Astrocyte (in vitro differentiated cells and primary cell): Measurements from ENCODE around the gene TRIO. TPM values are rescaled to one million over a fixed set of nuclear protein-coding genes. Genes with fewer than 3 reads are reported as not detected.
A peak's percentile ranks its signal among the peaks of the same experiment; 100 is the strongest.

Experiments used
- DNase-seq: peaks from one replicate; pipeline ENCODE4 v3.0.0-alpha.2; 2010; ENCODE audit warnings: low read depth
- FAIRE-seq: peaks from 2 replicates; lab custom pipeline; 2011; peaks lifted over from hg19 to GRCh38; lab: Jason Lieb, UNC
- H2AFZ ChIP-seq: 2 replicates; pipeline ENCODE4 v1.6.0; 2012; ENCODE audit warnings: low read depth, low read length, inconsistent platforms
- H3K27ac ChIP-seq: 2 replicates; pipeline ENCODE4 v1.5.1; 2011; ENCODE audit warnings: low read depth, low read length, inconsistent platforms
- H3K27me3 ChIP-seq: 2 replicates; pipeline ENCODE4 v1.6.0; 2011; ENCODE audit warnings: low read length, inconsistent platforms; ENCODE audit not compliant: insufficient read depth
- H3K36me3 ChIP-seq: 2 replicates; pipeline ENCODE4 v1.5.1; 2011; ENCODE audit warnings: low read length, inconsistent platforms; ENCODE audit not compliant: insufficient read depth
- H3K4me1 ChIP-seq: 2 replicates; pipeline ENCODE4 v1.5.1; 2011; ENCODE audit warnings: low read length, inconsistent platforms; ENCODE audit not compliant: insufficient read depth
- H3K4me2 ChIP-seq: 2 replicates; pipeline ENCODE4 v1.6.0; 2012; ENCODE audit warnings: low read length, inconsistent platforms
- H3K4me3 ChIP-seq: 2 replicates; pipeline ENCODE4 v1.5.1; 2011; ENCODE audit warnings: low read depth, mild to moderate bottlenecking, low read length, inconsistent platforms; ENCODE audit not compliant: insufficient read depth
- H3K79me2 ChIP-seq: 2 replicates; pipeline ENCODE4 v1.6.0; 2012; ENCODE audit warnings: mild to moderate bottlenecking, low read length, inconsistent platforms; ENCODE audit not compliant: insufficient read depth
- H3K9ac ChIP-seq: 2 replicates; pipeline ENCODE4 v1.6.0; 2012; ENCODE audit warnings: mild to moderate bottlenecking, low read length, inconsistent platforms
- H3K9me3 ChIP-seq: 2 replicates; pipeline ENCODE4 v1.5.1; 2012; ENCODE audit warnings: low read depth, mild to moderate bottlenecking, low read length, inconsistent platforms; ENCODE audit not compliant: insufficient read depth
- H4K20me1 ChIP-seq: 2 replicates; pipeline ENCODE4 v1.6.0; 2012; ENCODE audit warnings: low read length, inconsistent platforms; ENCODE audit not compliant: insufficient read depth
- H3K27ac Mint-ChIP-seq: one replicate; pipeline ENCODE4 v1.8.0; 2021; ENCODE audit warnings: mild to moderate bottlenecking, mixed read lengths; ENCODE audit not compliant: unreplicated experiment
- H3K27me3 Mint-ChIP-seq: one replicate; pipeline ENCODE4 v1.8.0; 2021; ENCODE audit warnings: low read depth, mixed read lengths; ENCODE audit not compliant: unreplicated experiment
- H3K36me3 Mint-ChIP-seq: one replicate; pipeline ENCODE4 v1.8.0; 2021; ENCODE audit warnings: low read depth, mixed read lengths; ENCODE audit not compliant: unreplicated experiment
- H3K4me1 Mint-ChIP-seq: one replicate; pipeline ENCODE4 v1.8.0; 2021; ENCODE audit warnings: low read depth, mixed read lengths; ENCODE audit not compliant: unreplicated experiment
- H3K4me3 Mint-ChIP-seq: one replicate; pipeline ENCODE4 v1.8.0; 2021; ENCODE audit warnings: mild to moderate bottlenecking, moderate library complexity, mixed read lengths; ENCODE audit not compliant: unreplicated experiment
- H3K9me3 Mint-ChIP-seq: one replicate; pipeline ENCODE4 v1.8.0; 2021; ENCODE audit warnings: mild to moderate bottlenecking, mixed read lengths; ENCODE audit not compliant: unreplicated experiment
- EZH2 ChIP-seq: IDR thresholded peaks from 2 replicates; pipeline ENCODE4 v1.6.1; 2012; ENCODE audit warnings: mild to moderate bottlenecking, low read length, inconsistent platforms; ENCODE audit not compliant: insufficient read depth
- total RNA-seq: library from RNA; stranded (reverse); gene quantifications from 2 replicates; pipeline ENCODE4 v1.2.1, GENCODE V29; 2021
- TF ChIP-seq, protein P1 (sequence below): IDR thresholded peaks from 2 replicates; pipeline ENCODE4 v1.5.1; 2011; ENCODE audit warnings: low read depth, mild to moderate bottlenecking, inconsistent platforms, low read length, moderate library complexity; ENCODE audit not compliant: insufficient read depth

TRIO gene
- total RNA-seq, 1 donor from 2014 or later: 347 TPM

DNA sequence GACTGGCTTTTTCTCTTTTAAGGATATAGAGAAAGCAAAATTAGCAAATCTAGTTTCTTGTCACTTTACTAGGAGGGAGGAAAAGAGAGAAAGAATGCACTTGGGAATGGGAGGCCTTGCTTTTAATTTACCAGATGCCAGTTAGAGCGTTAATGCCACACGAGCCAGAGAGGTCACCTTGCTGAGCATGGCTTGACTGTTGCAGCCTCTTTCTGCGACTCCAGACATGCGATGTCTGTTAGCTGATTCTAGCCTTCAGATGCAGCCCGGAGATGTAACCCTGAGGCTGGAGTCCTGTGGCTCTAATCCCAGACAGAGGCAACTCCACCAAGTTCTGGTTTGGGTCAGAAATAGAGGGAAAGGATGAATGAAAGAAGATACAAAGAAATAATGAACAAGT lies 152.5 kb downstream of the TRIO start:
- TF ChIP-seq, protein P1, sequence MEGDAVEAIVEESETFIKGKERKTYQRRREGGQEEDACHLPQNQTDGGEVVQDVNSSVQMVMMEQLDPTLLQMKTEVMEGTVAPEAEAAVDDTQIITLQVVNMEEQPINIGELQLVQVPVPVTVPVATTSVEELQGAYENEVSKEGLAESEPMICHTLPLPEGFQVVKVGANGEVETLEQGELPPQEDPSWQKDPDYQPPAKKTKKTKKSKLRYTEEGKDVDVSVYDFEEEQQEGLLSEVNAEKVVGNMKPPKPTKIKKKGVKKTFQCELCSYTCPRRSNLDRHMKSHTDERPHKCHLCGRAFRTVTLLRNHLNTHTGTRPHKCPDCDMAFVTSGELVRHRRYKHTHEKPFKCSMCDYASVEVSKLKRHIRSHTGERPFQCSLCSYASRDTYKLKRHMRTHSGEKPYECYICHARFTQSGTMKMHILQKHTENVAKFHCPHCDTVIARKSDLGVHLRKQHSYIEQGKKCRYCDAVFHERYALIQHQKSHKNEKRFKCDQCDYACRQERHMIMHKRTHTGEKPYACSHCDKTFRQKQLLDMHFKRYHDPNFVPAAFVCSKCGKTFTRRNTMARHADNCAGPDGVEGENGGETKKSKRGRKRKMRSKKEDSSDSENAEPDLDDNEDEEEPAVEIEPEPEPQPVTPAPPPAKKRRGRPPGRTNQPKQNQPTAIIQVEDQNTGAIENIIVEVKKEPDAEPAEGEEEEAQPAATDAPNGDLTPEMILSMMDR: no peak
- no peak for TF ChIP-seq EZH2
- Mint-ChIP-seq H3K27me3 (no peaks in the 10 kb centered on the region), H3K9me3 (no peaks in the 10 kb centered on the region), H3K27ac (no peak overlapping the region), H3K4me1 (peaks cover 9% of the 10 kb centered on the region), H3K4me3 (no peak overlapping the region), H3K36me3 (peaks cover 31% of the 10 kb centered on the region)
- Histone ChIP-seq H2AFZ (no peak overlapping the region), H3K9ac (no peak overlapping the region), H3K4me1 (peaks cover 4% of the 10 kb centered on the region), H4K20me1 (peaks cover 82% of the 10 kb centered on the region), H3K27ac (no peak overlapping the region), H3K4me2 (no peak overlapping the region), H3K27me3 (no peaks in the 10 kb centered on the region), H3K79me2 (peaks cover 98% of the 10 kb centered on the region), H3K36me3 (peaks cover 82% of the 10 kb centered on the region), H3K4me3 (no peak overlapping the region), H3K9me3 (no peaks in the 10 kb centered on the region)
- DNase-seq: no peak
- no peak for FAIRE-seq

DNA sequence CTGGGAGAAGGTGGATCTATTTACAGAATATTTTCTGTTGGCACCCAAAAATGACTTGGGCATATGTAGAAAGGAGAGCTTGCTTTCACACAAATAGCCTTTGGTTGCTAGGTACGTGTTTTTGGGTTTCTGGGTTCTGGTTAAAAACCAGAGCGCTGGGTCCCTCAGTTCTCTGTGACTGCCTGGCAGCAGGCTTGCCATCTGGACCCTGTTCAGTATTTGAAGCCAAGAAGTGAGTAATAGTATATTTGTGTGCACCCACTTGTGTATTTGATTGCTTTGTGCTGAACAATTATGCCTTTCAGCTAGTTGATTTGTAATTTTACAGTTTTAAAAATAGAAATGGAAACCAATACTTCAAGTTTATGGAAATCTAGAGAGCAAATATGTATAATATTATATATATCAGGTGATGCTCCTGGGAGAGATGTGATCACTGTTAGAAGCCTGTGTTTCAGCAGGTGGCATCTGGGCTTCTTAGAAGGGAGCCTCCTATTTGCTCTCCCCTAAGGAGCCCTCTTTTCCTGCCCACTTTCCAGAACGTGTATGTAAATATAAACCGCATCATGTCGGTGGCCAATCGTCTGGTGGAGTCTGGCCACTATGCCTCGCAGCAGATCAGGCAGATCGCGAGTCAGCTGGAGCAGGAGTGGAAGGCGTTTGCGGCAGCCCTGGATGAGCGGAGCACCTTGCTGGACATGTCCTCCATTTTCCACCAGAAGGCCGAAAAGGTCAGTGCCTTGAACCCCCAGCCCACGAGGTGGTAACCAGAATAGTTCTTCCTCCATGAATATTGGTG lies 153.6 kb downstream of the TRIO start:
- H3K9ac ChIP-seq: no peak overlapping the region
- H3K27me3 ChIP-seq: no peaks in the 10 kb centered on the region
- peaks cover 4% of the 10 kb centered on the region for H3K4me1 ChIP-seq
- no peaks in the 10 kb centered on the region for H3K9me3 ChIP-seq
- TF ChIP-seq EZH2: no peak
- TF ChIP-seq, protein P1: no peak
- peaks cover 84% of the 10 kb centered on the region for H4K20me1 ChIP-seq
- Mint-ChIP-seq H3K27me3 (no peaks in the 10 kb centered on the region), H3K9me3 (no peaks in the 10 kb centered on the region), H3K4me1 (peaks cover 16% of the 10 kb centered on the region), H3K27ac (no peak overlapping the region), H3K36me3 (peaks cover 27% of the 10 kb centered on the region), H3K4me3 (no peak overlapping the region)
- peaks cover 100% of the 10 kb centered on the region for H3K79me2 ChIP-seq
- DNase-seq: no peak
- H3K4me3 ChIP-seq: no peak overlapping the region
- H3K27ac ChIP-seq: no peak overlapping the region
- no peak overlapping the region for H3K4me2 ChIP-seq
- peaks cover 83% of the 10 kb centered on the region for H3K36me3 ChIP-seq
- no peak for FAIRE-seq
- no peak overlapping the region for H2AFZ ChIP-seq

DNA sequence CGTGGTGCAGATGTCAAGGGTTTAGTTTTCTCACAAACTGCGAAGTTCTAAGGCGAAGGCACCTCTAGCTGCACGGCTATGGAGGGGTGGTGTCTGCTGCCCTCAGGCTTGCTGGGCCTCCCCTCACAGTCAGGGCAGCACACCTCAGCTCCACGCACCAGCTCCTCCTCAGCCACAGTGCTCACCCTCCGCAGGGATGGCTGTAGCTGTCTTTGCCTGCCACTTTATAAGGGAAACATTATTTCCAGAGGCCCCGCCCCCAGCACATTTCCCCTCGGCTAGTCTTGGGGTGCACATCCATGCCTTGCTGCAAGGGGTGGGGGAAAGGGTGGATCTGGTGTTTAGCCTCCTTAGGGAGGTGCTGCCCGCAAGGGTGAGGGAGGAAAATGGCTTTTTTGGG lies 154.6 kb downstream of the TRIO start:
- peaks cover 76% of the 10 kb centered on the region for H3K36me3 ChIP-seq
- peak overlapping the region; percentile 38 for H3K27ac Mint-ChIP-seq
- TF ChIP-seq EZH2: no peak
- TF ChIP-seq, protein P1: no peak

More for the DNA sequence above, 154.6 kb downstream of the TRIO start:
- no peak overlapping the region for H3K4me2 ChIP-seq
- Mint-ChIP-seq H3K4me1 (peaks cover 20% of the 10 kb centered on the region), H3K36me3 (peaks cover 24% of the 10 kb centered on the region), H3K9me3 (no peaks in the 10 kb centered on the region), H3K4me3 (no peak overlapping the region), H3K27me3 (no peaks in the 10 kb centered on the region)
- no peak overlapping the region for H3K4me3 ChIP-seq
- no peak overlapping the region for H3K9ac ChIP-seq
- H3K4me1 ChIP-seq: peaks cover 4% of the 10 kb centered on the region
- no peak for DNase-seq
- peaks cover 100% of the 10 kb centered on the region for H3K79me2 ChIP-seq
- H3K27me3 ChIP-seq: no peaks in the 10 kb centered on the region
- peaks cover 84% of the 10 kb centered on the region for H4K20me1 ChIP-seq
- no peak overlapping the region for H3K27ac ChIP-seq
- H3K9me3 ChIP-seq: no peaks in the 10 kb centered on the region
- H2AFZ ChIP-seq: no peak overlapping the region
- no peak for FAIRE-seq
